HG03378 (cell line): ENCODE data around the gene CACNG4.

Experiments
- ATAC-seq: cut with Tn5 transposase; IDR thresholded peaks from one replicate; pipeline ENCODE4 v1.9.1; 2021; ENCODE audit warnings: mild to moderate bottlenecking, moderate library complexity; ENCODE audit not compliant: unreplicated experiment

The CACNG4 gene

DNA sequence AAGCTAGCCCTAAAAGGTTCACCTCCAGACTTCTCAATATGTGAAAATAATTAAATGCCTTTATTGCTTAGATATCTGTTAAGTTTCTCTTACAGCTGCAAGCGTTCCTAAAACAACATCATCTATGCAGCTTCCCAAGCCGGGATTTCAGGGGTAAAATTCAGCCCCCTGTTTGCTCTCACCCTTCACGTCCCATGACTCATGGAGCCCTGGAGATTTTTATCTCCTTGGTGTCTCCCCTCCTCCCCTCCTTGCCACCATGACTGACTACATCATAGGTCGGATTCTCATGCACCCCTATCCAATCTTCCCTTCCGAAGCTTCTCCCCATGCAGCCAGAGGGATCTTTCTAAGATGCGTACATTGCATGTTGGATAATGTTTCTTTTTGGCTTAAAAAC lies 21.0 kb upstream of the CACNG4 start:
- ATAC-seq, result no peak

DNA sequence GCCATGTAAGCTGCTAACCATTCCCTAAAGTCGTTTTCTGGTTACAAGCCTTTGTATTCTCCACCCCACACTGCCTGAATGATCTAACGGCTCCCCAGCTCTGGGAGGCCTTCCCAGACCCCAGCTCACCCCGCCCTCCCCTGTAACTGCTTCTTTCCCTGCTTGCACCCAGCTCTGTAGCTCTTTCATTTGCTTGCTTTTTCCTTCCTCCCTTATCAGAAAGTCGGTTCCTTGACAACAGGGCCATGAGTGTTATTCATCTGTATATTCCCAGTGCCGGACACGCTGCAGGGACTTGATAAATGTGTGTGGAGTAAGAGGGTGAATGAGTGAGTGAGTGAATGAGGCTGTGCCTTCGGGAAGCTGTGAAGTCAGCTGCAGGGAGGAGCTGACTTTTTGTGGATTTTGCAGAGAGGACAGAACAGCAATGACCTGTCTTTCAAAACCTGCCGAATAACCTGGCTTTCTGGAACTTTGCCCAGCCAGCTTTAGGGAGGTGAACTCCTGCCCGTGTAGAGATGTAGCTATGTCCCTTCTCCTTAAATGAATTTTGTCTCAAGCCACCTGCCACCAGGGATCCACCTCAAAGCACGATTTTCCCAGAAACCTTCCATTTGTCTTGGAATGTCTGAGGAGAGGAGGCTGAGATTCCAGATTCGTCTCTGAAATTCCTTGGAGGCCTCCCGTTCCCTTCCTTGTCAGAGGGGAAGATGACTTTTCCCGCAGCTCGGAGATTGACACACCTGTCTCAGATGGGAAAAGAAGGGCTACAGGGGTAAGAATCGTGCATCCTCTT lies 20.0 kb upstream of the CACNG4 start:
- ATAC-seq, result no peak

DNA sequence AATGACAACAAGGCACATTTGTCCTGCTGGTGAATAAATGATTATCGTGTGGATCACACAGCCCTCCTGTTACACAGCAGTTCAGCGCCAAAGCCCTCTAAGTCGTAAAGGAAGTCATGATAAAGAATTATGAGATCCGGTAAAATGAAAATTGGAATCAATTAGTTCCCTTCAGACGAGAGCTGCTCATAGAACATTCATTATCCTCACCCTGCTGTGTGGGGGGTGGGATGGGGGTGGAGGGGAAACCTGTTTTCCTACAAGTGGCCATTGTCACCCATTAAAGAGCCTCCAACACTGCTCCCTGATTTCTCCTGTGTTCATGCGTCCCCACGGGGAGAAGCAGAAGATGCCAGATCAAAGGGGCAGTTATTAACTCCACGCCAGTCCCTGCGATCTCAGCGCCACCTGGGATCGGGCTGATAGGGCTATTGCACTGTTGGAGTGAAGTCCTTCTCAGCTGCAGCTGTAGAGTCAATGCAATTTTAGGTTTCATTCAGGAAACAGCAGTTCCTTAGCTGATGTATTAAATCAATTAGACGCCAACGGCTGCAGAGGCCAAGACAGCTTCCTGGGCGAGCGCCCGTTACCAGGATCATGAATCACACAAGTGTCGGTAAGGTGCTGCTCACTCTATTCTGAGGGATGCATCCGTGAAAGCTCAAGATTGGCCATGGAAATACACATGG lies 19.2 kb upstream of the CACNG4 start:
- no peak for ATAC-seq

DNA sequence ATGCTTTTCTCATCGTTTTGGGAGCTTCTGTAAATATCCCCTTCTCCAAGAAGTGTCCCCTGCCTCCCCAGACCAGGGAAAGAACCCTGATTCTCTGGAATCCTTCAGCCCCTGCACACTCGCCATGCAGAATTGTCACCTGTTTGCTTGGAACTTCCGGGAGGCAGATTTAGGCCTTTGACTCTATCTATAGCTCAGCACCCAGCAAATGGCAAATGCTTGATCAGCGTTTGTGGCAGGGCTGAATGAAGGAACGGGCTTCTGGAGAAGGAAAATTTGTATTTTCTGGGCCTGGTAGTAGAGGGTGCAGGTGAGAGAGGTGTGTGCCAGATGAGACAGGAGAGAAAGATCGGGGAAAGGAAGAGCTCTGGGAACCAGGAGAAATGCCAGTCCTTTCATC lies 18.3 kb upstream of the CACNG4 start:
- no peak for ATAC-seq

DNA sequence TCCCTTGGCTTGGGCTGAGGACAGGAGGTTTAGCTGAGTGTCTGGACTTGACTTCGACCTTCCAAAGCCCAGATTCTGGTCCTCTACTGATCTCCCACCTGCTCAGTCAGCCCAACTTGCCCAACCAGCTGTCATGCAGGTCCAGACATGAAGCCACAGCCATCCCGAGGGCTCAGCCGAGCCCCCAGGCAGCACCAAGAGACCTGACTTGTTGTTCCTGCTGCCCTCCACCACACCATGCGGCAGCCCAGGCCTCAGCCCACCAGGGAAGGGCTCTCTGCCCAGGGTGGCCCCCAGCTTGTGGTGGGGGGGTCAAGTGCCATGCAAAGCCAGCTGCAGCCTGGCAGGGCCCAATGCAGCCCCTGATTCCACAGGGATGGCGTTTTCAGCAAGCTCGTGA lies 17.2 kb upstream of the CACNG4 start:
- ATAC-seq, result no peak

DNA sequence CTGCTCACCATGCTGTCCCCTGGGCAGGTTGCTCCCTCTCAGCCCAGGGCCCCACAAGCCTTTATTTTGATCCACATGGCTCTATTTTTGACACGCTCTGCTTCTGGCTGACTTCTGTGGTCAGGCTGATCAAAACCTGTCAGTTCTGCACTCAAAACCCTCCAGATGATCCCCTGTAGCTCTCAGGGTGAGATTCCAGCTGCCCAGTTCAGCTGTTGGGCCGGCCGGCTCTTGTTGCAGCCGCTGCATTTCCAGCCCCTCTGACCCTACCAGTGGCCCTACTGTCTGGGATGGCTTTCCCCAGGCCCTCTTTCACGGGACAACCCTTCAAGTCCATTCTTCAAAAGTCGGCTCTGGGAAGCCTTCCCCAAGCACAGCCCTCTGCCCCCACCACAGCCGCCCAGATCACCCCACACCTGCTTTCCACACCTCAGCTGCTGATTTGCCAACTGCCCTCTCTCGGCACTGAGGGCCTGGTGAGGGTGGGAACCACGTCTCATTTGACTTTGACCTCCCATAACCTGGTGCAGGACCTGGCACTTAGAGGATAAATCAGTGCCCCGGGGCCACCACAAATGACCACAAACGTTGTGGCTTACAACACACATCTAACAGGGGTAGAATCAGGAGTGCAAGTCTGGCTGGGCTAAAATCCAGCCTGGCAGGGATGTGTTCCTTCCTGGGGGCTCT lies 16.3 kb upstream of the CACNG4 start:
- no peak for ATAC-seq

DNA sequence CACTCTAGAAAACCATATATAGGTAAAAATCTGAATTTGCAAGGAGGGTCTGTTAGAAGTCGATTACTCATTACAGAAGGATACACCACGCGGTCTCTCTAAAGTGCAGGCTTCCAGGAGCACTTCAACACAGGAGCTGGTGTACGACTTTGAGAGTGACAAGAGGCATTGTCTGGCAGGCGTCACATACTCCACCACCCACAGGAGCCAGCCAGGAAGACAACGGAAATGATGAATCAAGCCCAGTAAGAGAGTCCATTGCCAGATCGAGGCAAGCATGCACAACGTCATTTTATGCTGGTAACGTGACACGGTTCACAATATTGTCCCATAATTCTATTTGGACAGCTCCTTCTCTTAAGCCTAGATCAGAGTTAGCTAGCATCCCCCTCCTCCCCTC lies 15.0 kb upstream of the CACNG4 start:
- ATAC-seq, result no peak

DNA sequence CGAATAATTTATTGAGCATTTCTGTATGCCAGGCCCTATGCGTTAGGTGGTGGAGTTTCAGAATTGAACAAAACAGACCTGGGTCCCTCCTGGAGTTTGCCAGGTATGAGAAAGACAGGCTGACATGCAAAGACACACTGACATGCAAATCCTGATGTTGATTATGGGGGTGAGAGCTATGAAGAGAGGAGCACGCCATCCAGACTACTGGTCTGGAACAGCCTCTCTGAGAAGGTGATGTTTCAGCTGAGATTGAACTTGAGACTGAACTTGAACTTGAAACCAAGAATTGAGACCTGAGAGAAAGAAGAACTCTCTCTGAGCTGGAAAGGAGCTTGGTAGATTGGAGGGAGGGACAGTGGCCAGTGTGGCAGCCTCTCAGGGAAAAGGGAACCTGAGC lies 14.2 kb upstream of the CACNG4 start:
- no peak for ATAC-seq

DNA sequence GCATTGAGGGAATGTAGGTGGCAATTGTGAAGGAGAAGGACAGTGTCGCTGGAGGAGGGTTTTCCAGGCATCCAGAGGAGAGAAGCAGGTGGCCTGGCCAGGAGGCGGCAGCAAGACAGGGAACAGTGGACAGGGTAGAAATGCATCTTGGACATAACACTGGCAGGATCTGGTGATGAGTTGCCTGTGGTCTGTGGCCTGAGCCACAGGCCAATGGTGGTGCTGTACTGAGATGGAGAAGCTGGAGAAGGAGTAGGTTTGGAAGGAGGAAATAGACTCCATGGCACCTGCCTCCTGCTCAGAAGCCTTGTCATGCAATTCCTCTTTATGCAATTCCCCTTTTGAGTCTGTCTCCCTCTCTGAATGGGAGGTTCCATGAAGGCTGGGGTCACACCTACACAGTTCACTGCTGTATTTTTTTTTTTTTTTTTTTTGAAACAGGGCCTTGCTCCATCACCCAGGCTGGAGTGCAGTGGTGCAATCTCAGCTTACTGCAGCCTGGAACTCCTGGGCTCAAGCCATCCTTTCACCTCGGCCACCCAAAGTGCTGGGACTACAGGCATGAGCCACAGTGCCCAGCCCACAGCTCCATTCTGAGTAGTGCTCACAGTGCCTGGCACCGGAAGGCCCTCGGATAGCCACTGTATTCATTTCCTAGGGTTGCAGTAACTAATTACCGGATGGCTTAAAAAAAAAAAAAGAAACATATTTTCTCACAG lies 13.5 kb upstream of the CACNG4 start:
- ATAC-seq, result no peak

DNA sequence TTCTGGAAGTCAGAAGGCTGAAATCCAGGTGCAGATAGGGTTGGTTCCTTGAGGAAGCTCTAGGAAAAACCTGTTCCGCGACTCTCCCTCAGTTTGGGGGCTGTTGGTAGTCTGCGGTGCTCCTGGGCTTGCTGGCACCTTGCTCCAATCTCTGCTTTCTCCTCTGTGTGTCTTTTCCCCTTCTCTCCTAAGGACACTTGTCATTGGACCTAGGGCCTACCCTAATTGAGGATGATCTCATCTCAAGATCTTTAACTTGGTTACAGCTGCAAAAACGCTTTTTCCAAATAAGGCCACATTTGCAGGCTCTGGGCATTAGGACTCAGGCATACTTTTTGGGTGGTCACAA lies 12.9 kb upstream of the CACNG4 start:
- ATAC-seq, result no peak

DNA sequence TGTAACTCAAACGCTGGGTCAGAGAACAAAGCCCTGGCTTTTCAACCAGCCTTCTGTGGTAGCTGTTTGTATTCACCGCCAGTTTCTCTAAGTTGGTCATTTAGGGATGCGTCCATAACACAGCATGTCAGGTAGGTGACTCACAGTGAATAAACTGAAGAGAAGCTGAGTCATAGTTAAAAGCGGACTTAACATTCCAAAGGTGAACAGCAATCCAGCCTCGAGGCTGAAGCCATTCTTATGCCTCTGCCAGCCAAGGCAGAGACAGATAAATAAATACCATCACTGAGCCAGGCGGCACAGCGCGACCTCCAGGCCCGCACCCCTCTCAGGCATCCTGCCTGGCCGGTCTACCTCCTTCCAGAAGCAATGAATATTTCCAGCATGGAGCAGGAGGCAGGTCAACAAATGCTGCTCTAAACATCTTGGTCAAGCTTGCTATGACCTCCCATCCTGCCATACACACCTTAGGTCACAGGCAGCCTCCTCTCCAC lies 12.4 kb upstream of the CACNG4 start:
- ATAC-seq, result no peak

DNA sequence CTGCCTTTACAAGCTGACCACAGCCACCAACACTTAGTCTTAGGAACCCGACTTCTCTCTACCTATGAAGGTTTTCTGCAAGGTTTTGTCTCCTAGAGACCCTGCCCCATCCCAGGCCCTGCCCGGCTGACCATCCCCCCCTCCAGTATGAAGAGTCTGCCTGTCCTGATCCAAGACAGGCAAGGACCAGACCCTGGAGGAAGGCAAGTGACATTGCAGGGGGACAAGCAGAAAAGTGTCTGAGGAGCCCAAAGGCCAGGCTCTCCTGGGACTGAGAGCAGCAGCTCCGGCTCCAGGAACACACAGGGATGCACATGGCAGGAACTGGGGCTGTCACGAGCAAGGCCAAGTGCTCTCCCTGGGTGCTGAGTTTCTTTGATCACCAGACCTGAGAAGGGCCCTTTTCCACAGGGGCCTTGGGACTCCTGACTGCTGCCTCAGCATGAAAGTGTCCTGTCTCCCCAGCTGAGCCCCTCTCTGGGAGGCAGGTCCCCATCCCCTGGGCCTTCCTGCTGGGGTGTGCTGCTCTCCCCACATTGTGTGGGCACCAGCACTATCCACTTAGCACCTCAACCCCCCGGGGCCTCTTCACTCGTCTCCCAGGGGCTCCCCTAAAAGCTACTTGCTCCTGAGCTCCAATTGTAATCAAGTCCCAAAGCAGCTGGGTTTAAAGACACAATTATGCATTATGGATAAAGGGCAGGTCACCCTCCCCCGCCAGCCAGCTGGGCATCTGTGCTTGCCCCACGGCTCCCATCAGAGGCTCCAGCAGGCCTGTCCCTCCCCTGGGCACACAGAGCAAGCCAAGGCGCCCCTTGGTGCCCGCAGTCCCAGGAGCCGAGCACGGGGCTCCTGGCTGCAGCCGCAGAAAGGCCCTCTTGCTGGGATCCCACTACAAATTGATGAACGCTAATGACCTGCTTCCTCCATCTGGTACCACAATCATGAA lies 11.6 kb upstream of the CACNG4 start:
- ATAC-seq, result no peak

DNA sequence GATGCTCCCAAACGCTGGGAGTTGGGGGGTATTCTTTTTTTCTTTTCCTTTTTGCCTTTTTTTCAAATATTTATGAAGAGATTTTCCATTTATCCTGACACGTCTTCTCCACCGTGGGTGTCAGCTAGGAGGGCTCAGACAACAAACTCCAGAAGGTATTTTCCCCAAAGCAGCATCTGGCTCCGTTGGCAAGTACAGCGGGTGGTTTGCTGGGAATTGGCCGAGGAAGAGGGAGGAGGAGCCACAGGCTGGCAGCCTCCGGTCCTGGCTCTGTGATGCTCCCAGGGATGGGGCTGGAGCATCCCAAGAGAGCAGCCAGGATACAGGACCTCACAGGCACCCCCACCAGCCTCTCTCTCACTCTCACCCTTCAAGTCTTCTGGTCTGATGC lies 10.9 kb upstream of the CACNG4 start:
- ATAC-seq, result no peak

DNA sequence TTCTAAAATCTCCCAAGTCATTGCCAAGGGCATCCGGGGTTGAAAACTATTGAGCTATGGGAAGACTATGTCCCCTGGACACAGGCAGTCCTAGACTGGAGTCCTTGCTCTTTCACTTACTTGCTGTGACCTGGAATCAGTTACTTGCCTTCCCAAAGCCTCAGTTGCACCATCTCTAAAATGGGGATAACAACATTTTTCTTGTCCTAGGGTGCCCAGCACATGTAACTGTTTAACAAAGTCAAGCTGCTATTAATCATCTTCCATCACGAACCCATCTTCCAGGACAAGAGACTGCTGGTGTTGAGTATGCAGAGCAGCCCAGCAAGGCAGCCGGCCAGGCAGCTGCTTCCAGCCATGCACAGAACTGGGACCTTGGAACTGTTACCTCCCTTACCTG lies 9.9 kb upstream of the CACNG4 start:
- ATAC-seq, result no peak

DNA sequence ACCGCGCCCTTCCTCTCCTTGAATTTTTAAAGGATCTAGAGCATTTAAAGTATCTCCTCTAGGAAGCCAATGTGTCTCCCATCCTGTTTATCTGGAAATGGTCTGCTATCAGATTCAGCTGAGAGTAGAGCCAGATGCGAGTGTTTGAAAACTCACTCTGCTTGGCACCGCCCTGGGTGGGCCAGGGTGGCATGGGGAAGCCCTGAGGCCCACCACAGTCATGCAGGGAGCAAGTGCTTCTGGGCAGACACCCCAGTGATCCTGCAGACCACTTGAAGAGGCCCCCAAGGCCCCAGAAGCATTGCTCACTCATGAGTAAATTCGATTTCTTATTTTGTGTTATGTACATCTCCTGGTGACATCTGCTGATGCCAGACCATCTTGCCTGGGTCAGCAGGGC lies 8.7 kb upstream of the CACNG4 start:
- ATAC-seq, result no peak

DNA sequence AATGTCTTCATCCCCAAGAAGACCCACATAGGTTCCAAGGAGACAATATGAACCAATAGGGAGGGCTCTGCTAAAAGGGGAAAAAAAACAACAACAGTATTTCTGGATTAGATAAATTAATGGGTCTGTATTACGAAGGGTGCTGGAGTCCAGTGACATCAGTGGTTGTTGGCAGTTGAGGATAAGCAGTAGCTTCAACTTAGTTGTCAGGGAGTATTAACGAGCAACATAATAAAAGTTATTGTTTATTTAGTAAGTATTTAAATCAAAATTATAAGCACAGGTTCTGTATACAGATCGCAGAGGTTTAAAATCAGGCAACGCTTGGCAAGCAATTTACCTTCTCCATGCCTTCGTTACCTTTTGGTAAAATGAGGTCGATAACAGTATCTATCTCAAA lies 7.6 kb upstream of the CACNG4 start:
- no peak for ATAC-seq

DNA sequence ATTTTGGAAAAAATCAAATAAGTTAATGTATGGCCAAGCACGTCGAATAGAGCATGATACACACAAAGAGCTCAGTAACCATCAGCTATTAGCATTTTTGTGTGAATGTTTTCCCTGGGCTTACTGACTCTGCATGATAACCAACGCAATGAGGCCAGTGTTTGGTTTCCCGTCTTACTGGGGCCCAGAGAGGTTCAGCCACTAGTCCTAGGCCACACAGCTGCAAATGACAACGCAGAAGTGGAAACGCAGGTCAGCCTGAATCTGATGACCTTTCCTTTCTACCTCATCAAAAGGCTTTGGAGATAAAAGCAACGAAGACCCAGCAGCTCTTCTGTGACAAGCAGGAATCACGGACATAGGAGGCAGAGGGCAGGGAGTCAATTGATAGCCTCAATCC lies 7.2 kb upstream of the CACNG4 start:
- no peak for ATAC-seq

DNA sequence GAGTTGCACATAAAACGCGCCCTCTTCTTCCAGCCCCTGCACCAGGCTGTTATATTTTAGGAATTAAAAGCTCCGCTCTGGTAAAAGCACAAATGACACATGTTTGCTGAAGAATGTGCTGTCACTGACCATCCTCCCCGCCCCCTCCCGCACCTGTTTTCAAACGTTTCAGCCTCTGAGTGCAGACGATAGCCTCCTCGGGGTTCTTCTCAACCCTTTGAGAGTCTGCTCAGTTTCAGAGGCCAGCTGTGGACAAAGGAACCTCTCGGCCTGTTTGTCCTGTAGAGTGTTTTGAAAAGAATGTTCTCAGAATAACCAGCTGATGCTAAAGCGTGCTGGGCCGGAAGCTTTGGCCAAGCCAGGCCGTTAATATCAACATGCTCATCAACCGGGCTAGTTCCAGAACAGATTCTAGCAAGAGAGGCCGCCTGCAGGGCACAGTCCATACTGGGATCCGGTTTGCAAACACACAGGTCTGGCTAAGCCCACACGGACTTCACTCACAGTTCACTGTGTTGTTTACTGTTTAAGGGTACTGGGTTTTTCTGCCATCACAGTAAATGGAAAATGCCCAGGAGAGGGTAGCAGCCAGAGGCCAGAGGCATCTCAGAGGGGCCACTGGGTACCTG lies 6.4 kb upstream of the CACNG4 start:
- ATAC-seq, result no peak

DNA sequence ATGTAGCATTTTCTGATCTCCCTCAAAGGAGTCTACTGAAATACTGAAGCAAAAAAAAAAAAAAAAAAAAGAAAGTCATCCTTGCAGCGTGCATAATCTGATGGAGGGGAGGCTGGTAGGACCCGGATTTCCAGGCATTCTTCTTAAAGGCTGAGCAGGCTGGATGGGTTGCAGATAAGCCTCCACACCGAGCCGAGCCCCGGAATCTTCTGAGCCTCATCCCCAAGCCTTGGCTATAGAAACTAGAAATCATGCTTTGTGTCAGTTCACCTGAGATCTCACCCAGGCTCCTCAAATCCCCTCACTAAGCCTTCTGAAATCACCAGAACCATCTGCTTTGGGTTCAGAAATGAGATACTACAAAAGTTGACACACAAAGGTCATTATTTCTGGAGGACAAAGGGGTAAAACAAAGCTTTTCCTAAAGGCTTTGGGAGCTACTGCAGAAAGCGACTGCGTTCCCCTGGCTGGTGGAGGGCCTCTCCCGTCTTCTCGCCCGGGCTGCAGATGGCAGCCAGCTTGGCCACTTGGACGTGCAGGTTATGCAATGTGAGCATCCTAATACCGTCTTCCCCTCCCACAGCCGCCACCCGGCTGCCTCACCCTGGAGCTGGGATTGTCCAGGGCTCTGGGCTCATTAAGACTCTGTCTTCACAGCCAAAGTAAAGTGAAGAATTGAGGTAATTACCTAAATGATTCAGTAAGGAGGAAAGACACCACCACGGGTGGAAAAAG lies 4.7 kb upstream of the CACNG4 start:
- ATAC-seq, result no peak
